Stomach (tissue), 4 donors: Measurements from ENCODE around the gene ERH.

Experiments
- CTCF ChIP-seq, 7 experiments: fragments of 450-650 bp in 4 of 7; fragments of 200-600 bp in 3 of 7; sonication (generic) in 3 of 7; IDR thresholded peaks; one replicate each; pipeline ENCODE4 v1.5.1; 2016 to 2019; ENCODE audit warnings: antibody characterized with exemption in 7 of 7, control low read depth in 2 of 7, mild to moderate bottlenecking in 1 of 7
- EP300 ChIP-seq: sonication (generic); formaldehyde crosslinking; IDR thresholded peaks from one replicate; pipeline ENCODE4 v1.6.1; 2017; ENCODE audit warnings: antibody characterized with exemption
- POLR2A ChIP-seq, 4 donors: fragments of 450-650 bp; IDR thresholded peaks; one replicate each; pipeline ENCODE4 v1.6.1; 2016; ENCODE audit warnings: antibody characterized with exemption in 4 of 4, control low read depth in 2 of 4, mild to moderate bottlenecking in 1 of 4, moderate library complexity in 1 of 4
- POLR2AphosphoS5 ChIP-seq, 3 donors: sonication (generic); formaldehyde crosslinking; IDR thresholded peaks; one replicate each; pipeline ENCODE4 v1.6.1; 2016; ENCODE audit warnings: antibody characterized with exemption in 3 of 3

- TF ChIP-seq CTCF (IDR thresholded peaks at IDR 0.05) (no peak), POLR2A (IDR thresholded peaks at IDR 0.05) (no peak), EP300 (no peak), POLR2AphosphoS5 (IDR thresholded peaks at IDR 0.05) (no peak)
Measured at GRCh38 chr14:69374235-69374634, 23.9 kb downstream of the ERH start.
